ENCODE data around the gene HSD3B2. TPM values are rescaled to one million over a fixed set of nuclear protein-coding genes. Genes with fewer than 3 reads are reported as not detected.
A peak's percentile ranks its signal among the peaks of the same experiment; 100 is the strongest.
"Not testable (repeated sequence)": the region's sequence is repeated elsewhere in the genome, so short reads cannot be mapped to it uniquely, and the experiment has no call there.

HSD3B2 gene
- 0.12 TPM in 1 of 2 replicates, not detected in the other for total RNA-seq (2014; rRNA removed; shearing (Covaris generic))

DNA sequence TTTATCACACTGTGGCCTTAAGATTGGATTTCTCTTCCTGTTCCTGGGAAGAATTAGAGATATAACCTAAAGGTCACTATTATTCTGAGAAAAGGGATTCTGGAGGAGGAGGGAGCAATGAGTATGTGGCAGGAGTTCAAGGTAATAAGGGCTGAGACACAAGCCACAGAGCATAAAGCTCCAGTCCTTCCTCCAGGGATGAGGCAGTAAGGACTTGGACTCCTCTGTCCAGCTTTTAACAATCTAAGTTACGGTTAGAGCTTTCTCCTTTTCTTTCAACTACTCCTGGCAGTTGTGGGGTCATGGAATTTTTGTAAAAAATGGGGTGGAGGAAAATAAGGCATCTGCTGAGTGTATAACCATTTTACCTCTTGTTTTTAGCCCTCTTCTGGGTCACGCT is at the start of gene HSD3B2:
Gene HSD3B2 (plus strand): TSS at position 201 of the 400 bp plus-strand sequence. CDS start 270 bp downstream, outside the sequence.
- no peak for DNase-seq (ENCODE audit: low read depth)

DNA sequence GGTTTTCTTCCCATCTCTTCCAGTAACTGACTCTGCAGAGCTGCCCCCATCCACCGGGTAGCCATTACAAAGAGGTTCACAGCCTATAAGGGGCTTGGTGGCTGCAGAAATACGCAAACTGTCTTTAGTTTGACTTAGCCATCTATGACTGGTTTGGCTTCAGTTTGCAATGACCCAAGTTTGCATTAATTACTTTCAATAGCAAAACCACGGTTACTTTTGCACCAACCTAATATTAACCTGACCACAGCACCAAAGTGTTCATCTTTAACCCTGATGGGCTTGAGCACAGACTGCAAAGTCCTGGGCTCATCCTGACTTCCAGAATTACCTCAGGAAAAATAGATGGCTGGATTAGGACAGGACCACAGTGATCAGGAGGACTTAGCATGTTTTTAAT is 48.5 kb upstream of the HSD3B2 start:
- DNase-seq (ENCODE audit: low read depth), result no peak

DNA sequence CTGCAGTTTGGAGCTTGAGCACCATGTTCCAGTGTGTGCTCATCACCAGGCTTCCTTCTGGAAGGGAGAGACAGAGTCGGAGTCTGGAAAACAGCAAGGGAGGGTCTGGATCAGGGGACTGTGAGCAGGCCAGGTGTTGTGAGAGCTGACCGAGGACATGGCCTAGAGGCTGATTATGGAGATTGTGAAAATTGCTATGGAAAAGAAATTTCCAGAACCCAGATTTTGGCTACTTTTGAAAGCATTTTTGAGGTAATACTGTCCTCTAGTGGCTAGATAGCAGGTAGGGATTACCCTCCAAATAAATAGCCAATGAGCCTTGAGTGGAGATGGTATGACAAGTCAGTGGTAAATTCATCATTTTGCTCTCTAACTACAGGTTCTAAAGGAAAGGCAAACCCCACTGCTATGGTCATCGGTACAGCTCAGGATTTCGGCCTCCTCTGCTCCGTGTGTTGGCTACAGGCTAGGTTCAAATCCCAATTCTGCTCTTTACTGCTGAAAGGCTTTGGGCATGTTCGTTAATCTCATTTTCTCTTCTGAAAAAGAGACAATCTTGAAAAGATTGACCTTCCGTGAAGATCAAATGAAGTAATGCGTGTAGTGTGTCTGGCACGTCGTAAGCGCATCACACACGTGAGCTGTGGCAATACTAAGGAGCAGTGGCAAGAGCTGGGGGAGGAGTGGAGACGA is 47.4 kb upstream of the HSD3B2 start:
- peak; percentile 34 for DNase-seq (ENCODE audit: low read depth)

DNA sequence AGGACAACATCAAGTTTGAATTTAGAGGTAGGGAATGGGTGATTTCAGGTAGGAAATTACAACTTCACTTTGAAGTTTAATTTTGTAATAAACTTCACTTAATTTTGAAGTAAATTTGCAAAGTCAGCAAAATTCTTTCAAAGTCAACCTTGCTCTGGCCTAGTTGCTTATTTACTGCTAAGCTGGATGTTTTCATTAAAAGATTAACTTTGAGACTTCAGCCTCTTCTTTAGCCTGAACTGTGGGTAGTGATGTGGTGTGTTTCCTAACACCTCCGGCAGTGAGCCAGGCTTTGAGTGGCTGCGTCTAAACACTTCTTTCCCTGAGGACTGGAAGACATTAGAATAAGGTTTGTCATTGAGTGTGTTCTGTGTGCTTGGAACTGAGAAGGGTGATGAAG is 46.4 kb upstream of the HSD3B2 start, which contains the start of gene HAO2:
Gene HAO2 (plus strand): TSS at position 232 of the 400 bp plus-strand sequence. CDS start 12,301 bp downstream, outside the sequence.
- DNase-seq (ENCODE audit: low read depth), result no peak

DNA sequence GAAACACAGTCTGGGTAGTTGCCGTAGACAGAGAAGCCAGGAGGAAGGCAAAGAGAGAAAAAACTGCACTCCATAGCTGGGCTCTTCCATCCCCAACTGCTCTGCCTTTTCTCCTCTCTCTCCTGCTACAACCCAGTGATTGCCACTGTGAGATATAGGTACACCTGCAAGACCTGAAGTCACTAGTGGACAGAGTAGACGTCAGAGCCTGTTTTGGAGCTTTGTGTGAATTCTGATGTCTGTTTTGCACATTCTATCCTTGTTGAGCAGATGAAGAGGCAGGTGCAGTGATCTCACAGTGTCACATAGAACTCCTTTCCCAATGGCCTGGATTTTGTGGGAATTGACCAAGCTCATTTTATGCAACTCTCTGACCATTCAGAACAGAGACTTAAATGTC is 44.2 kb upstream of the HSD3B2 start:
- no peak for DNase-seq (ENCODE audit: low read depth)

DNA sequence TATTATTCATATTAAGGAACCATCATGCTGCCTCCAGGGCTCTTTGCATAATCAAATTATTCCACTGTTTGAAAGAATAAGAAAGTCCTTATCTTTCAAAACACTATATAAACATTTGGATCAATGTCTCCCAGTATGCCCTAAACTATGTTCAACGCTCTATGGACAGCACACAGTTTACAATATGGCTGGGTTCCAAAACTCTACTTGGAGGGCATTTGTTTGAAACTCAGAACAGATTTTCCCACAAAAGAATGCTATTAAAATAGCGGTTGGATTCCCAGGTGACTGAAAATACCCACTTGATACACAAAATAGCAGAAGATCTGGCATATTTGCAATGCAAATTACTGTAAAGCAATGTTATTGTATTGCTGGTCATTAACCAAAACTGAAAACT is 43.1 kb upstream of the HSD3B2 start:
- no peak for DNase-seq (ENCODE audit: low read depth)

DNA sequence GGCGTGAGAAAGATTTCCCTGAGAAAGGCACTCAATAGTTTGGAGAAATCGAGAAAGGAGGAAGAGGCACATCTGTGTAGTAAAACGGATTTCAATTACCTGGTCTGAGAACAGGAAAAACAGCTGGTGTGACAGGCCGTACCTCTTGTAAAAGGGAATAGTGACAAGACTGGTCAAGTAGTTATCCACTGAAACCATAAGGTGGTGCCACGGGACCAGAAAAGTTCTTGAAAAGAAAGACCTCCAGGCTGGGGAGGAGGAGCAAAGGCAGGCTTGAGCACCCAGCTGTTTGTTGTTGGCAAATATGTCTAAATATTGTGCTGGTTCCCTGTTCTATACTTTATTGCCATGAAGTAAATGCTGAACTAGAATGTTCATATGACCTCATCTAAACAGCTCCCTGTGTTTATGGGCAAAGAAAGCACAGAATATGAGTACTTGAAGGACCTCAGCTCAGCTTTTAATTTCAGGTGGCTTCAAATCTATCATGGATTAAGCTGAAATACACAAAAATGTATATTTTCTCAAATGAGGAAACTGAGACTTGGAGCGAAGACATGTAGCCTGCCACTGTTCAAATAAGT is 42.4 kb upstream of the HSD3B2 start:
- peak; percentile 43 for DNase-seq (ENCODE audit: low read depth)

DNA sequence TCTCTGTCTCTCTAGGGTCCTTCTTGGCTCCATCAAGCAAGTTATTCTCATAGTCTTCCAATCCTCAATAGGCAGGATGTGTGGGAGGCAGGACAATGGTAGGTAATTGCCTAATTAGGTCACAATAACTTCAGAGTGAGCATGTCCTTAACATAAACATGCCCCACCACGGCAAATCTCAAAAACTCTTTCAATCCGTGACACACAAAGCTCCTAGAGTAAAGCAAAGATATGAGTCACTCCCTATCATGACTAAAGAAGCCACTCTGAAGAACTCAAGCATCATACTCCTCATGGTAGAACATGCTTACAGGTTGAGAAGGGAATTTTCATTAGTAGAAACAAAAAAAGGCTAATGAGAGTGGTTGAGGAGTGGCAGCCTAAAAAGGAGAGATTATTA is 41.5 kb upstream of the HSD3B2 start:
- DNase-seq (ENCODE audit: low read depth), result peak; percentile 57

DNA sequence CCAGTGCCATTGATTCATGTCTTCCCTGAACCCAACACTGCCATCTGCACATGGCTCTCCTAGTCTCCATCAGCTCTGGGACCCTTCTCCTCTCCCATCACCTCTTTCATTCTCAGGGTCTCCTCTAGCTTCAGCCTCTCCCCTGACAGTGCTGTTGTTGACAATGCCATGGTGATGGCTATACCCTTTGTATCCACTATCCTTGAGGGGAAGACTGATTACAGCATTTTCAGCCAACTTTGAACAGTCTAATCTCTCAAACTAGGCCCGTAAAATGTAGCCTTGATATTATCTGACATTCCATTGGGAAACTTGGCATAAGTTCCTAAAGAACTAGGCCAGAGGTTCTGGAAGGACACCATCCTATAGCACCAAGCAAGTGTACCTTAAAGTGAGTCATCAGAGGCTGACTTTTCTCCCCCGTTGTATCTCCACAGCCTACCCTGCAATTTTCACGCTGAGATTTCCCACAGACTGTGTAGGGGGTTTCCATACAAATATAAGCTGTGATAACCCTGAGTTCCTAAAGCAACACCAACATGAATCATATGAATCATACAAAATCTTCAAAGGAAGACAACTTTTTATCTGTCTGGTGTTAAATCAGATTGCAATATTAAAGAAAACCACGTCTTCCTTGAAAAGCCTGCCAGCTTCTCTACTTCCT is 40.6 kb upstream of the HSD3B2 start:
- peak; percentile 60 for DNase-seq (ENCODE audit: low read depth)

DNA sequence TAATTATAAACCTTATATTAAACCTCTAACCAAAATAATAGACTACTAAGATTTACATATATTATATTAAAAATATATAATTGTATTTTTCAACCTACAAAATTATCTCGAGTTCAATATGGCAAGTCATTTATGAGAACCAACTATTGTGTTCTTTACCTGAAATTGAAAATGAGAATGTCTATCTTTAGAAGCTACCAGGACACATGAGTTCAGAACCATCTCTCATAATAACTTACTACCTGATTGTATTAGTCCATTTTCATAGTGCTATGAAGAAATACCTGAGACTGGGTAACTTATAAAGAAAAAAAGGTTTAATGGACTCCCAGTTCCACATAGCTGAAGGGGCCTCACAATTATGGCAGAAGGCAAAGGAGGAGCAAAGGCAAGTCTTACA is 39.6 kb upstream of the HSD3B2 start:
- no peak for DNase-seq (ENCODE audit: low read depth)

DNA sequence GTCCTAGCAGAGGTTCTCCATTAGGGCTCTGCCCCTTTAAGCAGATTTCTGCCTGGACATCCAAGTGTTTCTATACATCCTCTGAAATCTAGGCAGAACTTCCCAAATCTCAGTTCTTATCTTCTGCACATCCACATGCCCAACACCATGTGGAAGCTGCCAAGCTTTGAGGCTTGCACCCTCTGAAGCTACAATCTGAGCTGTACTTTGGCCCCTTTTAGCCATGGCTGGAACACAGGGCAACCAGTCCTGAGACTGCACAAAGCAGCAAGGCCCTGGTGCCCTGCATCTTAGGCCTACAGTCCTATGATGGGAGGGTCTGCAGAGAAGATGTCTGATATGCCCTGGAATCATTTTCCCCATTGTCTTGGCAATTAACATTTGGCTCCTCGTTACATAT is 38.4 kb upstream of the HSD3B2 start:
- no peak for DNase-seq (ENCODE audit: low read depth)

DNA sequence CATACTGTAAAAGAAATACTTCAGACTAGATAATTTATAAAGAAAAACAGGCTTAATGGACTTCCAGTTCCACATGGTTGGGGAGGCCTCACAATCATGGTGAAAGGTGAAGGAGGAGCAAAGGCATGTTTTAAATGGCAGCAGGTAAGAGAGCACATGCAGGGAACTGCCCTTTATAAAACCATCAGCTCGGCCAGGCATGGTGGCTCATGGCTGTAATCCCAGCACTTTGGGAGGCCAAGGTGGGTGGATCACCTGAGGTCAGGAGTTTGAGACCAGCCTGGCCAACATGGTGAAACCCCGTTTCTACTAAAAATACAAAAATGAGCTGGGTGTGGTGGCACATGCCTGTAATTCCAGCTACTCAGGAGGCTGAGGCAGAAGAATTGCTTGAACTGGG is 37.4 kb upstream of the HSD3B2 start:
- not testable (repeated sequence) for DNase-seq (ENCODE audit: low read depth)

DNA sequence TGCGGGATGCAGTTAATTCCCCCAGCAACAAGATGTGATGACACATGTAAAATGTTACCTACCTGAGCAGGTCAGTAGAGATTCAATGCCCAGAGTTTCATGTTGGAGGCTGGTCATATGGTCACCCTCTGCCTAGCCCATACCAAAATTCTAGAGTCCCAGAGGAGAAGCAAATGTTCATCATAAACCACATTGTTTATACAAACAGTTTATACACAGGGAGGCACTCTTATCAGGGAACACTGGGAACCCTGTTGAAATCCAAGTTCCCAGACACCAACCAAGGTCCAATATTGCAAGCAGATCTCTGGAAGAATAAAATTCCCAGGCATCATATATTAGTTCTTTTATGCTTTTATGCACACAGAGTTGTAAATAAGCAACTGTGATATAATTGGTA is 35.8 kb upstream of the HSD3B2 start:
- DNase-seq (ENCODE audit: low read depth), result no peak

DNA sequence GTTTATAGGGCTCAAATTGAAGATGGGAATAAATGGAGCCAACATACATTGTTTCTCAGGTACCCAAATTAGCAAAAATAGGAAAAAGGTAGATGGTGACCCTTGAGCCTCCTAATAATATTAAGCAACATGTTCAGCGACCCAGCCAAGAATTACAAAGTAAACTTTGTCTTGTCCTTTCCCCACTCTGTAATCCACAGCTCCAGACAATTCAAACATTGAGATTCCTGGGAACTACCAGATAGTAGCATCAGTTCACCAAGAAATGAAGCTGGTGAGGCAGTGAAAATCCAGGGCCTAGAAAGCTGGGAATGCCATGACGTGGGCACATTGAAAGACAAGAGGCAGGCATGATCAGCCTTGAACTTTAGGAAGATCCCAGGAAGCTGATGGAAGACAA is 34.6 kb upstream of the HSD3B2 start:
- DNase-seq (ENCODE audit: low read depth), result no peak

DNA sequence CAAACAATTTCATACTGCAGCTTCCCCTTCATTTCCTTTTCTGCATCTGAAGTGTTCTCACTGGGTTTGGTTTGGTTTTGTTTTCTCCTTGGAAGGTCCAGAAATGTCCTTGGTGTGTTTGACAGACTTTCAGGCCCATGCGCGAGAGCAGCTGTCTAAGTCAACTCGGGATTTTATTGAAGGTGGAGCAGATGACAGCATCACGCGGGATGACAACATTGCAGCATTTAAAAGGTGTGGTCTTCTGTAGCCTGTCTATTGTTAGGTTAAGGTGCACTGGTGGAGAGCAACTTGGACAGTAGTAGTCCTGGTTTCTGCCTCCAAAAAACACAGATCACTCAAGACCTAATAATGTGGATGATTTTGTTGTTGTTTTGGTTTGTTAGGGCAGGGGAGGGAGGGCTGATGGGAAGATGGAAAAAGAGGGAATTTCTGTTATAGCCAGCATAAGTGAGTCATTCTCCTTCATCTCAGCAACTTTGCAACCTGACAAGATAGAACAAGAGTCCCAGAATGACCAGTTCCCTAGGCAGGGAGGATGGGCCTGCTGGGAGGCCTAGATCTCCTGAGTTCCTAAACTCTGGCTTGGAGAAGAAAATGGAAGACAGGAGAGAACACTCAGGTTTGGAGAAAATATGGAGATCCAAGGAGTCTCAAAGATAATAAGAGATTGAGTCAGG is 33.8 kb upstream of the HSD3B2 start:
- DNase-seq (ENCODE audit: low read depth), result no peak

DNA sequence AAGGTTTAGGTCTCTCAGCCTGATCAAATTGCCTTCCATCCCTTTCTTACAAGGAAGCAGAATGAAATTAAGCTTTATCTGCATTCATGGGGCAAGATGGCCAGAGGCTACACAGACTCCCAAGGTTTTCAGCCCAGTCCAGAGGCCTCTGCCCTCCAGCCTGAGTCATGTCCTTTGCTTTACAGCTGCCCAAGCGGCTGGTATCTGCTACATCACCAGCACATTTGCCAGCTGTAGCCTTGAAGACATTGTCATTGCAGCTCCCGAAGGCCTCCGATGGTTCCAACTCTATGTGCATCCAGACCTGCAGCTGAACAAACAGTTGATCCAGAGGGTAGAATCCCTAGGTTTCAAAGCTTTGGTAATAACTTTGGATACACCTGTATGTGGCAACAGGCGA is 30.4 kb upstream of the HSD3B2 start:
- no peak for DNase-seq (ENCODE audit: low read depth)

DNA sequence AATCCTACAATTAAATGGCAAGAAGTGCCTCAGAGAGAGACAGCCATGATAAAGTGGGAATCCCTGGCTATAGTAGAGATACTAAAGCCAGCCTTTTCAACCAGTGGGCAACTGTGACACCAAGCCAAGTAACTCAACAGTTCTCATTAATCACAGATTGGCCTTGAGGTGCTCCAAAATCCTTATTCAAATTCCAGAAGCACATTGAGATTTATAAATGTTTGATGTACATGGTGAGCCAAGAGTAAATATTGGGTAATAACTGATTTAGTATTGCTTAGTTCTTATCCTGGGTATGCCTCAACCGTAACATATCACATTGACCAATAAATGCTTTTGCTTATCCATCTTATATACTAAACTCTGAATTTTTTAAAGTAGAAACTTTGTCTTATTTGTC is 29.3 kb upstream of the HSD3B2 start:
- no peak for DNase-seq (ENCODE audit: low read depth)

DNA sequence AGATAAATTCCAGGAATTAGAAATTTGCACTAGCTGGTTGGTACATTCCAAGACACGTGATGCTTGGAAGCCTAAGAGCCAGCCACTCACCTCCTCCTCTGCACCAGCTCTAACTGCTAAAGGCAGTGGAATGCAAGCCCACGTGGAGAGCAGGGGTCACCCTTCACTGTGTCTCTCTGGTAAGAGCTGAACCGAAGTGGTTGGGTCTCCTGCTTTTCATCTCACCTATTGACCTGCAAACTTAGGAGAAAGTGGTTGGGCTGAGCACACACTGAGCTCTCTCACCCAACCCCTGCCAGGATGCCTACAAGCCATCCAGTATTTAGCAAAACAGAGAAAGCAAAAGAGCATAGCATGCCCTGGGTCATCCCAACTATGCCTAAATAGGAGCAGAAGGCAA is 27.1 kb upstream of the HSD3B2 start:
- DNase-seq (ENCODE audit: low read depth), result no peak

DNA sequence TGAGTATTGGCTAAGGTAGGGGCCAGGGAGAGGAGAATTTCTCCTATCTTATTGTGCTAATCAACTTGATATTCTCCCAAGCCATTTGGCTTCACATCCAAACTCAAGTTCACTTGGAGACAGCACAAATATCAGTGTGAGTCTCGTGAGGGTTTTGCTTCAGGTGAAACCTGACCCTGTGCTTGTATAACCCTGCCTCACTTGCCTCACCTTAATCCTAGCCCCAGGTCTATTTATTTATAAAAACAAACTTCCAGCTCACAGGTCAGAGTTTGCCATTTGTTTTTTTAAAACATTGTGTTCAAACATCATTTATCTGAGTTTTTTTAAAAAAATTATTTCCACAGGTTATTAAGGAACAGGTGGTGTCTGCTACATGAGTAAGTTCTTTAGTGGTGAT is 26.5 kb upstream of the HSD3B2 start:
- DNase-seq (ENCODE audit: low read depth), result no peak

DNA sequence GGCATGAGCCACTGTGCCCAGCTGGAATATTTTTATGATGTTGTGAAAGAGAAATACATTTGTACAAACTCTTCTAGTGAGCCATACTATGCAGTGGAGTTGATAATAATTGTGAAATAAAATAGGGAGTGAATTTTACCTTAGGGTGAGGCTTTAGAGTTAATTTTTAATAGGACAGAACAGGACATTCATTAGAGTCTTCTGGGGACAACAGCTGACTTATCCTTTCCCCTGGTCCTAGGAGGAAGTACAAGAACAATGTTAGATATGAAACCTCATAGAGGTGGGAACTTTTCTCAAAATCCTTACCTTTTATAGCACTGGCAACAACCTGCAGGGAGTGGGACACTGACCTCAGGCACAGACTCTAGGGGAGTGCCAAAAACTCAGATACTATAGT is 24.4 kb upstream of the HSD3B2 start:
- no peak for DNase-seq (ENCODE audit: low read depth)

DNA sequence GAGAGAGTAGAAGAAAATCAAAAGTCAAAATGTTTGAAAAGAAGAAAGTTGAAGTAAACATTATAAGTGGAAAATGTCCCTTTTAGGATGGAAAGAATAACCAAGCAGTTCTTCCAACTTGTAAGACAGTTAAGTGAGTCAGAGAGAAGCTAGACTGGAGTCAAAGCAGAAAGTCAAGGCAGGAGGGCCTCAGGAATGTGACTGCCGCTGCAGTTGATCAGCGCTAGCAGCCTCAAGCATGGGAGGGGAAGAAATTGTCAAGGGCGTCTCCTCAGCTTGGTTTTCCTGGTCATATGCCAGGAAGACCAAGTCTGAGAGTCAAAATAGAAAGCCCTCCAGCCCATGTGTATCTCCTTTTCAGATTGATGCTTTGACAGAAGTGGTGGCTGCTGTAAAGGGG is 23.2 kb upstream of the HSD3B2 start:
- no peak for DNase-seq (ENCODE audit: low read depth)

DNA sequence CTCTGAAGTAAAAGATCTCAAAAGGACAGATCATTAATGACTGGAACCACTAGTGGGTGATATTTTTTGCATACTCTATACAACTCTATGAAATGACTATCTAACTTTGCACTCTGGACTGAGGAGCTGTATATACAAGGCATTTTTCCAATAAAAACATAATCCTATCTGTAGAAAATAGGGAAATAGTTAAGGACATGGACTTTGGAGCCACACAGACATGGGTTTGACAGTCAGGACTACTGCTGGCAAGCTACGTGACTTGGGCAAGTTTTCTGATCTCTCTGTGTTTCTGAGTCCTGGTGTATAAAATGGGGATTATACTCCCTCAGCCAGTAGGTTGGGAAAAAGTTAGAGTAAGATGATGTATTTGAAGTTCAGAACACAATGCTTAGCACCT is 20.9 kb upstream of the HSD3B2 start:
- no peak for DNase-seq (ENCODE audit: low read depth)

DNA sequence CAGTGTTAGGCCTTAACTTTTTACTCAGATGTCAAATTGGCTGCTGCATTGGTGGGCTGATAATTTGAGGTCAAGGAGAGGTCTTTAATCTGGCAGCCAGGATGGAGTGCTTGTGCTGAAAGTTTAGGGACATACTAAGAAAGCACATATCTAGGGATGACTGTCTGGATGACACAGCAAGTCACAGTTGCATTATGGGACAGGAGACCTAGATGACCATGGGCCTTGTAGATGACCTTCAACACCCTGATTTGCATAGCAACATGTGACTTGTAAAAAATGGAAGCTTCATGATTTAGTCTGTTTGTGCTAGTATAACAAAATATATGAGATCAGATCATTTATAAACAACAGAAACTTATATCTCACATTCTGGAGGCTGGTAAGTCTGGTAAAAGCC is 18.0 kb upstream of the HSD3B2 start:
- DNase-seq (ENCODE audit: low read depth), result no peak

All from RPMI7951 (cell line).